ENCODE data around the gene SEMA5B.

Gene SEMA5B

GRCh38 chr3:123075359-123075758, 47.8 kb upstream of the SEMA5B start:
- H3K79me2 ChIP-seq (ENCODE audit: control insufficient read depth, insufficient read depth, low read length, poor library complexity) = peaks cover 8% of the 10 kb centered on the region
- H3K23ac ChIP-seq (ENCODE audit: low read length) = no peak overlapping the region
- no peak overlapping the region for H2AFZ ChIP-seq (ENCODE audit: insufficient read depth, low read length, poor library complexity)
- H3K4me2 ChIP-seq (ENCODE audit: low read length) = no peak overlapping the region
- H4K91ac ChIP-seq (ENCODE audit: low read depth, low read length) = no peak overlapping the region
- H4K12ac ChIP-seq (ENCODE audit: low read depth, low read length) = no peak overlapping the region
- peaks cover 0 to 5% of the 10 kb centered on the region in 2 experiments for H3K4me1 ChIP-seq (ENCODE audit: control insufficient read depth in 1 of 2, insufficient read depth in 2 of 2, low read length in 2 of 2)
- H3K27ac ChIP-seq (ENCODE audit: low read depth, low read length) = no peak overlapping the region
- H3K27me3 ChIP-seq (ENCODE audit: insufficient read depth, low read length) = no peaks in the 10 kb centered on the region
- no peak overlapping the region for H2AK5ac ChIP-seq (ENCODE audit: low read length)
- H3K4ac ChIP-seq (ENCODE audit: low read depth, low read length) = no peak overlapping the region
- H2BK12ac ChIP-seq (ENCODE audit: low read length) = no peak overlapping the region
- DNase-seq = peak in 1 of 2 donors; percentile 47
- no peak overlapping the region for H3K14ac ChIP-seq (ENCODE audit: low read length)
- no peak overlapping the region for H3K18ac ChIP-seq (ENCODE audit: low read length)
- no peak overlapping the region for H2BK120ac ChIP-seq (ENCODE audit: insufficient read depth, low read length, poor library complexity)
- H2BK5ac ChIP-seq (ENCODE audit: low read depth, low read length, poor library complexity) = no peak overlapping the region
- H3K9ac ChIP-seq (ENCODE audit: low read length) = no peak overlapping the region
- peaks cover 0 to 4% of the 10 kb centered on the region in 2 experiments for H3K36me3 ChIP-seq (ENCODE audit: control insufficient read depth in 1 of 2, insufficient read depth in 2 of 2, low read length in 2 of 2)
- WGBS (ENCODE audit: extremely low coverage, insufficient coverage, insufficient read length) = no CpG with 5 or more reads among the region's 1 CpG
- no peaks in the 10 kb centered on the region for H3K79me1 ChIP-seq (ENCODE audit: low read length)
- peaks cover 2% of the 10 kb centered on the region for H3K9me3 ChIP-seq (ENCODE audit: insufficient read depth, low read depth, low read length)
- no peak overlapping the region for H4K8ac ChIP-seq (ENCODE audit: low read depth, low read length)
- H3K4me3 ChIP-seq (ENCODE audit: low read depth, low read length) = no peak overlapping the region

- Histone ChIP-seq H3K4me3 (ENCODE audit: low read depth, low read length) (no peak overlapping the region), H3K4me1 (ENCODE audit: control insufficient read depth in 1 of 2, insufficient read depth in 2 of 2, low read length in 2 of 2) (peaks cover 10 to 16% of the 10 kb centered on the region in 2 experiments), H4K91ac (ENCODE audit: low read depth, low read length) (no peak overlapping the region), H3K27ac (ENCODE audit: low read depth, low read length) (no peak overlapping the region), H2BK120ac (ENCODE audit: insufficient read depth, low read length, poor library complexity) (no peak overlapping the region), H2AK5ac (ENCODE audit: low read length) (no peak overlapping the region), H4K12ac (ENCODE audit: low read depth, low read length) (no peak overlapping the region), H2AFZ (ENCODE audit: insufficient read depth, low read length, poor library complexity) (no peak overlapping the region), H3K27me3 (ENCODE audit: insufficient read depth, low read length) (no peaks in the 10 kb centered on the region), H3K18ac (ENCODE audit: low read length) (no peak overlapping the region), H4K8ac (ENCODE audit: low read depth, low read length) (no peak overlapping the region), H3K9ac (ENCODE audit: low read length) (no peak overlapping the region), H3K79me1 (ENCODE audit: low read length) (peaks cover 8% of the 10 kb centered on the region), H3K79me2 (ENCODE audit: control insufficient read depth, insufficient read depth, low read length, poor library complexity) (peaks cover 20% of the 10 kb centered on the region), H3K4me2 (ENCODE audit: low read length) (no peak overlapping the region), H3K14ac (ENCODE audit: low read length) (no peak overlapping the region), H3K9me3 (ENCODE audit: insufficient read depth, low read depth, low read length) (peaks cover 2% of the 10 kb centered on the region), H3K23ac (ENCODE audit: low read length) (no peak overlapping the region), H2BK5ac (ENCODE audit: low read depth, low read length, poor library complexity) (no peak overlapping the region), H2BK12ac (ENCODE audit: low read length) (no peak overlapping the region), H3K4ac (ENCODE audit: low read depth, low read length) (peak overlapping the region; percentile 39), H3K36me3 (ENCODE audit: control insufficient read depth in 1 of 2, insufficient read depth in 2 of 2, low read length in 2 of 2) (peaks cover 0 to 2% of the 10 kb centered on the region in 2 experiments)
- WGBS (ENCODE audit: extremely low coverage, insufficient coverage, insufficient read length) = no CpG with 5 or more reads among the region's 1 CpG
- no peak for DNase-seq
These were observed 45.0 kb upstream of the SEMA5B start for GRCh38 chr3:123072564-123072963.

- H2BK12ac ChIP-seq (ENCODE audit: low read length) = no peak overlapping the region
- H3K27me3 ChIP-seq (ENCODE audit: insufficient read depth, low read length) = no peaks in the 10 kb centered on the region
- H2AK5ac ChIP-seq (ENCODE audit: low read length) = no peak overlapping the region
- peaks cover 2% of the 10 kb centered on the region for H3K9me3 ChIP-seq (ENCODE audit: insufficient read depth, low read depth, low read length)
- peaks cover 0 to 2% of the 10 kb centered on the region in 2 experiments for H3K36me3 ChIP-seq (ENCODE audit: control insufficient read depth in 1 of 2, insufficient read depth in 2 of 2, low read length in 2 of 2)
- no peak overlapping the region for H4K91ac ChIP-seq (ENCODE audit: low read depth, low read length)
- peaks cover 10 to 16% of the 10 kb centered on the region in 2 experiments for H3K4me1 ChIP-seq (ENCODE audit: control insufficient read depth in 1 of 2, insufficient read depth in 2 of 2, low read length in 2 of 2)
- no peak overlapping the region for H2BK5ac ChIP-seq (ENCODE audit: low read depth, low read length, poor library complexity)
- no peak overlapping the region for H3K4me3 ChIP-seq (ENCODE audit: low read depth, low read length)
- H4K12ac ChIP-seq (ENCODE audit: low read depth, low read length) = no peak overlapping the region
- no peak overlapping the region for H3K18ac ChIP-seq (ENCODE audit: low read length)
- no peak overlapping the region for H3K23ac ChIP-seq (ENCODE audit: low read length)
- H4K8ac ChIP-seq (ENCODE audit: low read depth, low read length) = no peak overlapping the region
- no CpG with 5 or more reads among the region's 5 CpGs for WGBS (ENCODE audit: extremely low coverage, insufficient coverage, insufficient read length)
- H3K14ac ChIP-seq (ENCODE audit: low read length) = no peak overlapping the region
- H3K4me2 ChIP-seq (ENCODE audit: low read length) = no peak overlapping the region
- peaks cover 12% of the 10 kb centered on the region for H3K79me1 ChIP-seq (ENCODE audit: low read length)
- H2BK120ac ChIP-seq (ENCODE audit: insufficient read depth, low read length, poor library complexity) = no peak overlapping the region
- no peak overlapping the region for H3K9ac ChIP-seq (ENCODE audit: low read length)
- no peak overlapping the region for H2AFZ ChIP-seq (ENCODE audit: insufficient read depth, low read length, poor library complexity)
- H3K79me2 ChIP-seq (ENCODE audit: control insufficient read depth, insufficient read depth, low read length, poor library complexity) = peaks cover 24% of the 10 kb centered on the region
- no peak overlapping the region for H3K27ac ChIP-seq (ENCODE audit: low read depth, low read length)
- H3K4ac ChIP-seq (ENCODE audit: low read depth, low read length) = peak overlapping the region; percentile 39
- no peak for DNase-seq
These were observed 44.6 kb upstream of the SEMA5B start for GRCh38 chr3:123072152-123072551.

GRCh38 chr3:123071581-123071980, 44.0 kb upstream of the SEMA5B start:
- no peak overlapping the region for H3K9ac ChIP-seq (ENCODE audit: low read length)

More at GRCh38 chr3:123071581-123071980, 44.0 kb upstream of the SEMA5B start:
- Histone ChIP-seq H3K9me3 (ENCODE audit: insufficient read depth, low read depth, low read length) (peaks cover 2% of the 10 kb centered on the region), H3K23ac (ENCODE audit: low read length) (no peak overlapping the region), H3K79me1 (ENCODE audit: low read length) (peaks cover 15% of the 10 kb centered on the region), H3K27ac (ENCODE audit: low read depth, low read length) (no peak overlapping the region), H4K12ac (ENCODE audit: low read depth, low read length) (no peak overlapping the region), H2AK5ac (ENCODE audit: low read length) (no peak overlapping the region), H3K4ac (ENCODE audit: low read depth, low read length) (peak overlapping the region; percentile 13), H3K18ac (ENCODE audit: low read length) (peak overlapping the region; percentile 22), H2BK120ac (ENCODE audit: insufficient read depth, low read length, poor library complexity) (no peak overlapping the region), H3K27me3 (ENCODE audit: insufficient read depth, low read length) (no peaks in the 10 kb centered on the region), H3K4me1 (ENCODE audit: control insufficient read depth in 1 of 2, insufficient read depth in 2 of 2, low read length in 2 of 2) (peaks cover 10 to 18% of the 10 kb centered on the region in 2 experiments), H2BK5ac (ENCODE audit: low read depth, low read length, poor library complexity) (no peak overlapping the region), H4K91ac (ENCODE audit: low read depth, low read length) (no peak overlapping the region), H3K4me3 (ENCODE audit: low read depth, low read length) (no peak overlapping the region), H3K36me3 (ENCODE audit: control insufficient read depth in 1 of 2, insufficient read depth in 2 of 2, low read length in 2 of 2) (peaks cover 0 to 2% of the 10 kb centered on the region in 2 experiments), H3K4me2 (ENCODE audit: low read length) (no peak overlapping the region), H3K79me2 (ENCODE audit: control insufficient read depth, insufficient read depth, low read length, poor library complexity) (peaks cover 25% of the 10 kb centered on the region), H4K8ac (ENCODE audit: low read depth, low read length) (no peak overlapping the region), H2AFZ (ENCODE audit: insufficient read depth, low read length, poor library complexity) (no peak overlapping the region), H2BK12ac (ENCODE audit: low read length) (no peak overlapping the region), H3K14ac (ENCODE audit: low read length) (no peak overlapping the region)
- no CpG with 5 or more reads among the region's 7 CpGs for WGBS (ENCODE audit: extremely low coverage, insufficient coverage, insufficient read length)
- DNase-seq = no peak
